Omental fat pad (tissue), 4 donors: ENCODE measurements around the gene GLB1L2. TPM values are rescaled to one million over a fixed set of nuclear protein-coding genes. Genes with fewer than 3 reads are reported as not detected.

ENCODE experiments used
- ATAC-seq: fragments of 150-250 bp; one replicate; pipeline ENCODE4 v1.9.1; 2016; ENCODE audit warnings: mild to moderate bottlenecking, moderate library complexity; ENCODE audit not compliant: low FRiP score
- DNase-seq: peaks from one replicate; pipeline ENCODE4 v3.0.0-alpha.2; 2019; ENCODE audit warnings: low spot score
- CTCF ChIP-seq, 3 donors: fragments of 450-650 bp; IDR thresholded peaks; one replicate each; pipeline ENCODE4 v1.5.1; 2016 to 2017; ENCODE audit warnings: antibody characterized with exemption in 3 of 3, mild to moderate bottlenecking in 3 of 3, moderate library complexity in 2 of 3
- total RNA-seq, 4 donors: library from RNA; depleted of rRNA; stranded (reverse); fragments of >200 nt; gene quantifications; one replicate each; pipeline ENCODE4 v1.1.0, GENCODE V29; 2016

GLB1L2 gene
- total RNA-seq, 4 donors from 2014 or later = 1.8 to 5.5 (median 2.4) TPM

- ATAC-seq = no peak
These were observed 3.2 kb downstream of the GLB1L2 start for GRCh38 chr11:134334796-134335571.

GRCh38 chr11:134337051-134337450 is 5.3 kb downstream of the GLB1L2 start:
- no peak for DNase-seq
- no peak for ATAC-seq

More at GRCh38 chr11:134334796-134335571, 3.2 kb downstream of the GLB1L2 start:
- TF ChIP-seq CTCF (IDR thresholded peaks at IDR 0.05) = no peak
- DNase-seq = no peak

GRCh38 chr11:134338068-134338467 is 6.3 kb downstream of the GLB1L2 start:
- no peak for TF ChIP-seq CTCF (IDR thresholded peaks at IDR 0.05)
- no peak for ATAC-seq
- no peak for DNase-seq

More at GRCh38 chr11:134337051-134337450, 5.3 kb downstream of the GLB1L2 start:
- no peak for TF ChIP-seq CTCF (IDR thresholded peaks at IDR 0.05)

- no peak for DNase-seq
- no peak for TF ChIP-seq CTCF (IDR thresholded peaks at IDR 0.05)
- ATAC-seq = no peak
These were observed 6.9 kb downstream of the GLB1L2 start for GRCh38 chr11:134338654-134339053.

- DNase-seq (no peak), ATAC-seq (no peak)
- TF ChIP-seq CTCF (IDR thresholded peaks at IDR 0.05) = no peak
These were observed 8.0 kb downstream of the GLB1L2 start for GRCh38 chr11:134339756-134340155.

- ATAC-seq (no peak), DNase-seq (no peak)
- TF ChIP-seq CTCF (IDR thresholded peaks at IDR 0.05) = no peak
These were observed 8.7 kb downstream of the GLB1L2 start for GRCh38 chr11:134340354-134340964.
